Limb (tissue), 2 donors: ENCODE data around the gene KAZN.
"Not testable (repeated sequence)": the region's sequence is repeated elsewhere in the genome, so short reads cannot be mapped to it uniquely, and the experiment has no call there.

Experiments used
- DNase-seq, 2 donors: peaks; one replicate each; pipeline ENCODE4 v3.0.0-alpha.2; 2016; ENCODE audit errors: extremely low spot score in 2 of 2

The KAZN gene

DNA sequence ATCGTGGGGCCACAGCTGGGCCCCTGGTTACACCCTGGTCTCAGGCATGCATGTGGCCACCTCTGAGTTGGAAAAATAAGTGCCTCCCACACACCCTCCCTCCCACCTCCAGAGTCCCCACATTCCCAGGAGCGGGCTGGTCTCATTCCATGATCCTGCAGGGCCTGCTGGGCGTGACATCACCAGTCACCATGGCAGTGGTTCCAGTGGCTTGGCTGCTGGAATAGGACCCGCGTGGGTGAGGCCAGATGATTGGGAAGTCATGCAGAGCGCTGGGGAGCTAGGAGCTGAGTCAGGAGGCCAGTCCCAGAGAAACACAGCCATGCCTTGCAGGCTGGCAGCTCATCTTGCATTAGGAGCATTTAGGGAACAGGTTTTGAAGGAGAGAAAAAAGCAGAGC lies 429.6 kb downstream of the KAZN start:
- peak in 1 of 2 donors; percentile 45 for DNase-seq

DNA sequence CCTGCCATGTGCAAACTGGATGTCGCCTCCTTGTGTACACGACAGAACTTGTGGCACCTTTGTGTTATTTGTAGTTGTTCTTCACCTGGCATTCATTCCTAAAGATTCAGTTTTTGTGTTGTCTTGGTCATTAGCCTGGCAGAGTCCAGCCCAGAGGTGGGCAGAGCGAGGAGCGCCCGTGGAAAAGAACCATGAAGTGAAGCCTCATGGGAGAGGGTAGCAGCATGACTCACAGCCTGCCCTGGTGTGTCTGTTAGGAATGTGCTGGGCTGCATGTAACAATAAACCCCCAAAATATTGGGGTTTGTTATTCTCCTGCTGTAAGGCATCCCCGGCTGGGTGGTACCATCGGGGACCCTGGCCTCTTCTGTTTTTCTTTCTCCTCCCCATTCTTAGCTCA lies 430.1 kb downstream of the KAZN start:
- no peak for DNase-seq

DNA sequence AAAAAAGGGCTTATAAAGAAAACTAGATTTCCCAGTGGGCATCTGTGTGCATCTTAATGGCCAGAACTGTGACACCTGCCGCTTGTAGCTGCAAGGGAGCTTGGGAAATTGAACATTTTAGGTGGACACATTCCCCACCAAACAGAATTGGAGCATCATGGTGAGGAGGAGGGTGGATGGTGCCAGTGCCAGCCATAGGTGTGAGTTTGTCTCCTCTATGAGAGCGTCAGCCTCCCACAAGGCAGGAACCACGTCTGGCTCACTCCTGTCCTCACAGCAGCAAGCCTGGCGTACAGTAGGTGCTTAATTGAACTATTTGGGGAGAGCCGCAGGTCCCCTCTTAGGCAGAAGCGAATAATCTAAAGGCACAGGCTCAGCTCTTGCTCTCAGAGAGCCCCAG lies 430.6 kb downstream of the KAZN start:
- no peak for DNase-seq

DNA sequence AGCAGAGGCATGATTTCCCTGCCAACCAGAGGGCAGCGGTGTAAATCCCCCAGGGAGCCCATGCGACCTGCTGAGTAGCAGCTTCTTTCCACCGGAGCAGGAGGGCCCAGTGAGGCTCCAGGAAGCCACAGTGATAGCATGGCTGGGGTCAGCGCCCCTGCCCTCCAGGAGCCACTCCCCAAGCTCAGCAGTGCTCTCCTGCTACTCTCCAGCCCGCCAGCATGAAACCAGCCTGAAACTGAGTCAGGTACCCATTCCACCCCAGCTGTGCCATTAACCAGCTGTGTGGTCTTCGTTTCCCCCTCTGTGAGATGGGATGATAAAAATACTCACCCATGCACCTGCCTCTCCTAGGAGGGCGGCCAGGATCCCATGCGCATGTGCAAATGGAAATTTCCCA lies 431.3 kb downstream of the KAZN start:
- DNase-seq = no peak

DNA sequence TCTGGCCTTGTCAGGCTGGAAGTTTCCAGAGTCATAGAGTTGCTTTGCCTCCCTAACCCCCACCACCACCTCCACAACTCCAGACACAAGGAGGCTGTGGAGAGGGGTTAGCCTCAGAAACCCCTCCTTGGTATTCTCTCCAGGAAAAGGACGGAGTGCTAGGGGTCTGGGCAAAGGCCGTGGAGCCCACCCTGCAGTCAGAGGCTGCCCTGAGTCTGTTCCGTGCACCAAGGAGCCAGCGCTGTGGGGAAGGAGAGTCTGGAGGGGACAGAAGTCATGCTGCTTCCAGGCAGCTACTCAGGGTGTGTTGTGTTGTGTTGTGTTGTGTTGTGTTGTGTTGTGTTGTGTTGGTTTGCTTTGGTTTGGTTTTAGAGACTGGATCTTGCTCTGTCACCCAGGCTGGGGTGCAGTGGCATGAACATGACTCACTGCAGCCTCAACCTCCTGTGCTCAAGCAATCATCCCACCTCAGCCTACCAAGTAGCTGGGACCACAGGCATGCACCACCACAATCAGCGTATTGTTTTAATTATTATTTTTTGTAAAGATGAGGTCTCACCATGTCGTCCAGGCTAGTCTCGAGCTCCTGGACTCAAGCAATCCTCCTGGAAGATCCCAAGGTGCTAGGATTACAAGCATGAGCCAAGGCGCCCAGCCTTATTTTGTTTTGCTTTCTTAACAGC lies 432.9 kb downstream of the KAZN start:
- no peak for DNase-seq

DNA sequence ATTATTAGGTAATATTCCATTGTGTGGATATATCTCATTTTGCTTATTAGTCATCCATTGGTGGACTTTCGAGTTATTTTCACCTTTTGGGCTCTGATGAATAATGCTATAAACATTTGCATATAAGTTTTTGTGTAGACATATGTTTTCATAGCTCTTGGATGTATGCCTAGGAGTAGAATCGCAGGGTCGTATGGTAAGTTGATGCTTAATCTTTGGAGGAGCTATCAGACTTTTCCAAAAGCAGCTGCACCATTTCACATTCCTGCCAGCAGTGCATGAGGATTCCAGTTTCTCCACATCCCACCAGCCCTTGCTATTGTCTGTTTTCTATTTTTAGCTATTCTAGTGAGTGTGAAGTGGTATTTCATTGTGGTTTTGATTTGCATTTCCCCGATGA lies 434.8 kb downstream of the KAZN start:
- peak in 1 of 2 donors; percentile 26 for DNase-seq

DNA sequence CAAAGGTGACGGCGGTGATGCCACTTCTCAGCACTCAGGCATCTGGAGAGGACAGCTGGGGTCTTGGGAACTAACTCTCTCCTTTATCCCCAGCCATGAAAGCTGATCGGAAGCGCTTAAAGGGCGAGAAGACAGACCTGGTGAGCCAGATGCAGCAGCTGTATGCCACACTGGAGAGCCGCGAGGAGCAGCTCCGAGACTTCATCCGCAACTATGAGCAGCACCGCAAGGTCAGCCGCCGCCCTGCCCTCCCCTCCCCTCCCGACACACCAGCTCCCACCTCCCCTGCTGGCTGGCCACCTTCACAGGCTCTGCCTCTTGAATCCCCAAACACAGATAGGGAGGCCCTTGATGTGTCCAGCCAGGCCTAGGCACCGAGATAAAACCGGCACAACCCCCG lies 436.2 kb downstream of the KAZN start:
- DNase-seq = no peak

DNA sequence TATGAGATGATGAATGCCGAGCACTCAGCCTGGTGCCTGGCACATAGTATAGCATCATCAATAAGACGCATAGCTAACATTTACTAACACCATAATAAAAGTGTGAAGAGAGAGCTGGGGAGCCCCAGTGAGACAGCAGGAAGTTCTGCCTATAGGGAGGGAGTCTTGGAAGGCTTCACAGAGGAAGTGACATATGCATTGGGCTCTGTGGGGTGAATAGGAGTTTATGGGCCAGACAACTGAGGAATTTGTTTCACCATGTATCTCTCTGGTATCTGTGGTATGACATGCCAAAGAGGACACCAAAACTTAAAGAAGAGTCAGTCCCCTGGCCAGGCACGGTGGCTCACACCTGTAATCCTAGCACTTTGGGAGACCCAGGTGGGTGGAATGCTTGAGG lies 436.8 kb downstream of the KAZN start:
- DNase-seq = no peak

DNA sequence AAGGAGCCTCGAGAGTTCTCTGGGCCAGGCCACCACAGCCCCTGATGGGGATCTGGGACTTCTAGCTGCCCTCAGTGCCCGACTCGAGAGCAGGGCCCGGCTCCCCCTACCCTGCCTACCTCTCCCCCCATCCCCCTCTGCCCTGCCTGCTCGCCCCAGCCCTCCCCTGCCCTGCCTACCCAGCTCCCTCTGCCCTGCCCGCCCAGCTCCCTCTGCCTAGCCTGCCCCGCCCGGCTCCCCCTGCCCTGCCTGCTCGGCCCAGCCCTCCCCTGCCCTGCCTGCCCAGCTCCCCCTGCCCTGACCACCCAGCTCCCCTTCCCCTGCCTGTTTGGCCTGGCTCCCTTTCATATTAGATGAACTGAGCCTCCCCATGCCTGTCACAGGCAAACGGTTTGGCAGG lies 437.6 kb downstream of the KAZN start:
- DNase-seq = no peak

DNA sequence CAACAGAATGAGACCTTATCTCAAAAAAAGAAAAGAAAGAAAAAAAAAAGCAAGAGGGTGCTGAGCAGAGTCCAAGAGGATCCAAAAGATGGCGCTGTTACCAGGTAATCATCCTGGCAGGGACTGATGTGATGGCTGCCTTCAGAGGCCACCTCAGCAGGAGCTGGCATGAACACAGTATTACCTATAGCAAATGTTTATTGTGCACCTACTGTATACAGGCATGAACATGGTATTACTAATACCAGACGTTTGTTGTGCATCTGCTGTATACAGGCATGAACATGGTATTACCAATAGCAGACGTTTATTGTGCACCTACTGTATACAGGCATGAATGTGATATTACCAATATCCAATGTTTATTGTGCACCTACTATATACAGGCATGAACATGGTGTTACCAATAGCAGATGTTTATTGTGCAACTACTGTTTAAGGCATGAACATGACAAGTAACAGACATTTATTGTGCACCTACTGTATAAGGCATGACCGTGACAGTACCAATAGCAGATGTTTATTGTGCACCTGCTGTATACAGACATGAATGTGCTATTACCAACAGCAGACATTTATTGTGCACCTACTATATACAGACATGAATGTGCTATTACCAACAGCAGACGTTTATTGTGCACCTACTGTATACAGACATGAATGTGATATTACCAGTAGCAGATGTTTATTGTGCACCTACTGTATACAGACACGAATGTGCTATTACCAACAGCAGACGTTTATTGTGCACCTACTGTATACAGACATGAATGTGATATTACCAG lies 439.9 kb downstream of the KAZN start:
- DNase-seq = no peak

DNA sequence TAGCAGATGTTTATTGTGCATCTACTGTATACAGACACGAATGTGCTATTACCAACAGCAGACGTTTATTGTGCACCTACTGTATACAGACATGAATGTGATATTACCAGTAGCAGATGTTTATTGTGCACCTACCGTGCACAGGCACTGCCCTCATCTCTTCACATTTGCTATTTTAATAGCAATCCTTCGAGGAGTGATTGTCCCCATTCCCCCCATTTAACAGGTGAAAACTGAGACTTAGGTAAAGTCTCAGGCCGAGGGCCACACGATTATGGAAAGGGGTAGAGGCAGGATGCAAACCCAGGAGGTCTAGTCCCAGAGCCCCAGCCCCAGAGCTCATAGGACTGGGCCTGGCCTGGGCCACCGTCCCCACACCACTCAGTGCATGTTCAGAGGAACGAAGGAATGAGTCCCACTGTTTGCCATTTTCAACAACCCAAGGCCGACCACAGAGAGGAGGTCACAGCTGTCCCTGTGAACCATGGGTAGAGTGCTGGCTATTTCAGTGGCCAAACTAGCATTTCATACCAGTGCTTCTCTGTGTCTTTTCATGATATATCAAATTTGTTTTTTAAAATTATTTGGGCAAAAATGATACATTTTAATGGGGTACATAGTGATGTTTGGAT lies 440.6 kb downstream of the KAZN start:
- no peak for DNase-seq

DNA sequence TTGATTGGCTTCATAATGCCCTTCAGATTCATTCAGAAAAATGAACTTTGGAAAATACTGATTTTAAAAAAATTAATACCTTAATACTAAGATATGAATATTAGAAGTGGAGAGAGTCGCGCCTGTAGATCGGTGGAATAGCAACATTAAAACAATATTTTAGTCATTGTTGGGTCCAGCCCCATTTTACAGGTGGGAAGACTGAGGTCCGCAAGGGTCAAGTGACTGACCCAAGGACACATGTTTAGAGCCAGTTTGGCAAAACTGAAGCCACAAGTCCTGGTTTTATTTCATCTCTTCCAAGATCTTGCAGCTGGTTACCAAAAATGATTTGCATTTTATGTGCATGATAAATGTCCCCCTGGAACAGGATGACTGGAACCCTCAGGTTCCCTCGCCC lies 441.4 kb downstream of the KAZN start:
- DNase-seq = no peak

DNA sequence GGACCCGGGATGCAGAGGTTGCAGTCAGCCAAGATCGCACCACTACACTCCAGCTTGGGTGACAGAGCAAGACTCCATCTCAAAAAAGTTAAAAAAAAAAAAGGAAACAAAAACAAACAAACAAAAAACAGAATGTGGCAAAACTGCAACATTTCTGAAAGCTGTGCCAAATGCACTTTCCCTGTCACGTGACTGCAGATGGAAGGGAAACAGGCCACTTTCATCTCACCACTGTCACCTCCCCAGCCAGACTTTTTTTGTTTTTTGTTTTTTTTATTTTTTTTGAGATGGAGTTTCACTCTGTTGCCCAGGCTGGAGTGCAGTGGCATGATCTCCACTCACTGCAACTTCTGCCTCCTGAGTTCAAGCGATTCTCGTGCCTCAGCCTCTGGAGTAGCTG lies 442.2 kb downstream of the KAZN start:
- not testable (repeated sequence) for DNase-seq

DNA sequence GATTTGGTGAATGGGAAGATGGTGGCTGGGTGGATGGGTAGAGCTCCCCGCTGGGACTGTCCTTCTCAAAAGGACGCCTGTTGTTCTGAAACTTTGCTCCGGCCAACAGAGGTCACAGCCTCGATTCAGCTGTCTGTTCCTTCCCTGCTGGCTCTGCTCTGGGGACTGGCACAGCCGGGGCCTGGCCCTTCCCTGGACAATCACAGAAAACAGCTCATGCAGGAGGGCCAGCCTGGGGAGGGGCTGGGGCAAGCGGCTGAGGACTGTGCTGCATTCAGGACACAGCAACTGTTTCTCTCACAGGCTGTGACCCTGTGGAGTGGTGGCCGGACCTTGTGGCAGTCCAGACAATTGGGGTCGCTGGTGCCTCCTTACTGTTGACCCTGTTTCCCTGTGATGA lies 444.4 kb downstream of the KAZN start:
- no peak for DNase-seq

DNA sequence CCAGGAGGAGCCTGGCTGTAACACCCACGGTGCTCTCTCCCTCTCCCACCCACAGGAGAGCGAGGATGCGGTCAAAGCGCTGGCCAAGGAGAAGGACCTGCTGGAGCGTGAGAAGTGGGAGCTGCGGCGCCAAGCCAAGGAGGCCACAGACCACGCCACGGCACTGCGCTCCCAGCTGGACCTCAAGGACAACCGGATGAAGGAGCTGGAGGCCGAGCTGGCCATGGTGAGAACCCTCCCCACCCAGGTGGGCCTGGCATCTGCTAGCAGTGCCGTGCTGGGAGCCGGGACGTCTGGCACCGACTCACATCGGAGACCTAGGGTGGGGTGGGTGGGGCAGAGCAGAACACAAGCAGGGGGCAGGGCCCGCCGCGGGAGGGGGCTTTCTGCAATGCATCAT lies 445.4 kb downstream of the KAZN start:
- DNase-seq = no peak

DNA sequence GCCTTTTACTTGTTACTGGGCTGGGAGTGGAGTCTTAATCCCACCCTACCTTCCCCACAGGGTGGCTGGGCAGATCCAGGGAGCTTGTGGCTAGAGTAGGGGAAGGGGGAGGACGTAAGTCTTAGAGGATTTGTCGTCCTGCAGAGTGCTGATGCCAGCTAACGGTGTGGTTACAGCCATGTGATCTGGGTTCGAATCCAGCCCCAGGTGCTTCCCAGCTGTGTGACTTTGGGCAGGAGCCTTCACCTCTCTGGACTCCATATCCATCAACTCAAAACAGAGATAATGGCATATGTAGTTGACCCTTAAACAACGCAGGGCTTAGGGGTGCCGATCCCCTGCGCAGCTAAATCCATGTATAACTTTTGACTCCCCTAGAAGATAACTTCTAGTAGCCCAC lies 446.6 kb downstream of the KAZN start:
- no peak for DNase-seq

DNA sequence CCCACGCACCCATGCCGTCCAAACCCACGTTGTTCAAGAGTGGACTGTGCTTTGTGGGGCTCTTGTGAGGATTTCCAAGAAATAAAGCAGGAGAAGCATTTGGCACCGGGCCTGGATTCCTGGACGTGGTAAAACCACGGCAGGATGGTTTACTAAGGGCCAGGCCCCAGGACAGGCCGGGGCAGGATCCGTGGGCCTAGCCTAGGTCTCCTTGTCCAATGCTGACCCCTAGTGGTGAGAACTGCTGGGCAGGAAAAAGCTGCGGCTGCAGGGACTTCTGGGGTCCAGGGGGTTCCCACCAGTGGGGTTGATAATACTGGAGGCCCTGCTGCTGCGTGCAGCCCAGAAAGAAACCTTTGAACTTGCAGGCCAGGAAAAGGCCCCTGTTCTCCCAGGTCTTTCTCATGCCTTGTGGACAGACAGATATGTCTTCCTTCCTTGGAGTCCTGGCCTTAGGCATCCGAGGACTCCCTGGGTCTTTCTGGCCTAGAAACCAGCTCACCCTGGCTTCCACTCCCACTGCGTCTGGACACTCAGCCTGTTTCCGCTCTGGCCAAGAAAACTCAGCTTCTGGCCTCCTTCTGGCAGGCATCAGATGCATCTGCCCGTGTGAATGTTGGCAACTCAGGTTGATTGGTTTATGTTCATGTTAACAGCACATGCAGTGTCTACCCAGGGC lies 448.1 kb downstream of the KAZN start:
- DNase-seq = peak; percentile 63 to 86

DNA sequence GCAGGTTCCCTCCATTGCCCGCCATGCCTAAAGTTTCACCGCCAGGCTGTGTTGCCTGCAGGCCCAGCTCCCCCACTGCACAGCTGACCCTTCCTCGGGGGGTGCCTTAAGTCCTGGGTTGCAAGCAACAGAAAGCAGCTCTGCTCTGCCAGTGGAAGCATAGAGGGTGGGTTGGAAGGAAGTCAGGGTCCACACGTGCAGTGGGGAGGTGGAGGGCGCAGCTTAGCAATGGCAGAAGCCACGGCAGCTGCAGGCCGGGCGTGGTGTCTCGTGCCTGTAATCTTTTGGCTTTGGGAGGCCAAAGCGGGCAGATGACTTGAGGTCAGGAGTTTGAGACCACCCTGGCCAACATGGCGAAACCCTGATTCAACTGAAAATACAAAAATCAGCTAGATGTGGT lies 448.8 kb downstream of the KAZN start:
- no peak for DNase-seq

DNA sequence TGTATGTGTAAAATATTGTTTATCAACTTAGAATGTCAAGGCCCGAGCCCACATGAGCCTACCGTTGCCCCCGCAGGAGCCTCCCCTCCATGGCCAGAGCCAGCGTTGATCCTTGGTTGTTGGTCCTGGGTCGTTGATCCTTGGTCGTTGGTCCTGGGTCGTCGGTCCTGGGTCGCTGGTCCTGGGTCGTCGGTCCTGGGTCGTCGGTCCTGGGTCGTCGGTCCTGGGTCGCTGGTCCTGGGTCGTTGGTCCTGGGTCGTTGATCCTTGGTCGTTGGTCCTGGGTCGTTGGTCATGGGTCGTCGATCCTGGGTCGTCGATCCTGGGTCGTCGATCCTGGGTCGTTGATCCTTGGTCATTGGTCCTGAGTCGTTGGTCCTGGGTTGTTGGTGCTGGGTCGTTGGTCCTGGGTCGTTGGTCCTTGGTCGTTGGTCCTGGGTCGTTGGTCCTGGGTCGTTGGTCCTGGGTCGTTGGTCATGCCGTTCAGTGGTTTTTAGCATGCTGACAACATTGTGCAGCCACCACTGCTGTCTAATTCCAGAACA lies 450.0 kb downstream of the KAZN start:
- DNase-seq = no peak

DNA sequence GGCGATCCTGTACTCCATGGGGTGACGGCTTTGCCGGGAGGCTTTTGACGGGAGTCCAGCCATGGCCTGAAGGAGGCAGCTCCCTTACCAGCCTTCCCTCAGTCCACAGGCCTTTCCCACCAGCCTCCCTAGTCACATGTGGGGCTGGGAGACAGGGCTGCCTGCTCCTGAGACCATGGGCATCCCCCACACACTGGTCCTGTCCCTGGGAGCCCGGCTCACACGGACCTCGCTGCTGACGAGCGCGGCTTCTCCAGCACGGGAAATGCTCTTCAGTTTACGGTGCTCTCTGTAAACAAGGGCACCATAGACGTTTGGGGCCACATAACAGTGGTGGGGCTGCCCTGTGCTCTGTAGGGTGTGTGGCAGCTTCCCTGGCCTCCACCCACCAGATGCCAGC lies 450.6 kb downstream of the KAZN start:
- DNase-seq = no peak

DNA sequence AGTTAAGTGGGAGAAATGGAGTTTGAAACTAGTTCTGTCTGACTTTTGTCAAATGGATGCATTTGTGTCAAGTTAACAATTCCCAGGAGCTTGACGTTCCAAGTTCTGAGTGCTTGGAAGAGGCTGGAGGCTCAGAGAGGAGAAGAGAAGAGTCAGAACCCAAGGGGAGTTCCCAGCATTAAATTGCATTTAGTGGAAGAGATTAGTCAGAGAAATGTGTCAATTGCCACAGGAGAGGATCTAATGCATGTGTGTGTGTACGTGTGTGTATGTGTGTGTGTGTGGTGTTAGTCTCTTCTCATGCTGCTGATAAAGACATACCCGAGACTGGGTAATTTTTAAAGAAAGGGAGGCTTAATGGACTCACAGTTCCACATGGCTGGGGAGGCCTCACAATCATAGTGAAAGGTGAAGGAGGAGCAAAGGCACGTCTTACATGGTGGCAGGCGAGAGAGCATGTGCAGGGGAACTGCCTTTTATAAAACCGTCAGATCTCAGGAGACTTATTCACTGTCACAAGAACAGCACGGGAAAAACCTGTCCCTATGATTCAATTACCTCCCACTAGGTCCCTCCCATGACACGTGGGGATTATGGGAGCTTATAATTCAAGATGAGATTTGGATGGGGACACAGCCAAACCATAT lies 453.5 kb downstream of the KAZN start:
- no peak for DNase-seq
